ENCODE measurements around the gene NUCB2. TPM values are rescaled to one million over a fixed set of nuclear protein-coding genes. Genes with fewer than 3 reads are reported as not detected.
A peak's percentile ranks its signal among the peaks of the same experiment; 100 is the strongest.
"Not testable (repeated sequence)": the region's sequence is repeated elsewhere in the genome, so short reads cannot be mapped to it uniquely, and the experiment has no call there.

Gene NUCB2
- total and polyA plus RNA-seq, 9 donors, result 37.9 to 74.1 (median 45.2) TPM

DNA sequence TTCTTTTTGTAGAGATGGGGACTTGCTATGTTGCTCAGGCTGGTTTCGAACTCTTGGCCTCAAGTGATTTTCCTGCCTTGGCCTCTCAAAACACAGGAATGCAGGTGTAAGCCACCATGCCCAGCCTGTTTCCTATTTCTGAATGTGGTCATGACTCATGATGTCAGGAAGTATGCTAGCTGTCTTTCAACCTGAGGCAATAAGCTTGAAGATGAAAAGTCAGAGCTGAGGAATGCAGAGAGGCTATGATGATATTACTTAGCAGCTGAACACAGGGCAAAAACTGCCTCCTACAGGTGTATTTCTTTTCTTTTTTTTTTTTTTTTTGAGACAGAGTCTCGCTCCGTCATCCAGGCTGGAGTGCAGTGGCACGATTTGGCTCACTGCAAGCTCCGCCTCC, 9.0 kb upstream of the NUCB2 start:
- WGBS (ENCODE audit: insufficient coverage), result no CpG with 5 or more reads among the region's 5 CpGs
- H3K27ac ChIP-seq (ENCODE audit: low read length), result no peak overlapping the region
- H3K36me3 ChIP-seq (ENCODE audit: control insufficient read depth, insufficient read depth, low read length), result no peaks in the 10 kb centered on the region
- no peak overlapping the region for H3K4me3 ChIP-seq (ENCODE audit: low read length)
- no peaks in the 10 kb centered on the region for H3K9me3 ChIP-seq (replicated peaks; ENCODE audit: control insufficient read depth, low read depth, low read length)
- no peak for DNase-seq
- H3K27me3 ChIP-seq (ENCODE audit: control insufficient read depth, insufficient read depth, low read length), result no peaks in the 10 kb centered on the region
- no peaks in the 10 kb centered on the region for H3K4me1 ChIP-seq (ENCODE audit: control insufficient read depth, insufficient read depth, low read length)

DNA sequence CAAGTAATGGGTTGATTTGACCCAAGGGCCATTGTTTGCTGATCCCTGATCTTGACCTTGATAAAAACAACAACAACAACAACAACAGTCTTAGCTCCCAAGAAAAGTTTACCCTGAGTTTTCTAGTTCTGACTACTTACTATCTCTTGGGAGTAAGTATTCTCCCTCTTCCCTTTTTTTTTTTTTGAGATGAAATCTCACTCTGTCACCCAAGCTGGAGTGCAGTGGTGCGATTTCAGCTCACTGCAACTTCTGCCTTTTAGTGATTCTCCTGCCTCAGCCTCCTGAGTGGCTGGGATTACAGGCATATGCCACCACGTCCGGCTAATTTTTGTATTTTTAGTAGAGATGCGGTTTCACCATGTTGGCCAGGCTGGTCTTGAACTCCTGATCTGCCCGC, 8.0 kb upstream of the NUCB2 start:
- H3K27ac ChIP-seq (ENCODE audit: low read length); H3K27me3 ChIP-seq (ENCODE audit: control insufficient read depth, insufficient read depth, low read length); H3K4me3 ChIP-seq (ENCODE audit: low read length); DNase-seq; H3K9me3 ChIP-seq (replicated peaks; ENCODE audit: control insufficient read depth, low read depth, low read length); H3K36me3 ChIP-seq (ENCODE audit: control insufficient read depth, insufficient read depth, low read length); H3K4me1 ChIP-seq (ENCODE audit: control insufficient read depth, insufficient read depth, low read length): not testable (repeated sequence)
- no CpG with 5 or more reads among the region's 5 CpGs for whole genome bisulfite sequencing (ENCODE audit: insufficient coverage)

DNA sequence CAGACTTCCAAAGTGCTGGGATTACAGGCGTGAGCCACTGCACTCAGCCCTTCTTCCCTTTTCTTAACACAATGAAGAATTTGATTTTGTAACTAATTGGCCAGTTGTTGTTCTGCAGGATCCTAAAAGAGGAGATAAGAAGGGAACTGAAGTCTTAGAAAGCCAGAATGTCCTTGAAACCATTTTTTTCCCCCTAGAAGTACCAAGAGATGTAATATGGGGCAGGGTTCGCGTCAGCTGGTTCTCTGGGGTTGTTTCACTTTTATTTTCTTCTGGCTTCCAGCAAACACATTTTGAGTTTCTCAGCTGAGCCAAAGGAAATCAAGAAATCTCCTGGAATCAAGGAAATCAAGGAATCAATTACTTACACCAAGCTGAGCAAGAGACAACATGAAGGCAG, 7.6 kb upstream of the NUCB2 start:
- H3K4me3 ChIP-seq (ENCODE audit: low read length), result no peak overlapping the region
- no peak for DNase-seq
- no peaks in the 10 kb centered on the region for H3K27me3 ChIP-seq (ENCODE audit: control insufficient read depth, insufficient read depth, low read length)
- H3K4me1 ChIP-seq (ENCODE audit: control insufficient read depth, insufficient read depth, low read length), result no peaks in the 10 kb centered on the region
- no peak overlapping the region for H3K27ac ChIP-seq (ENCODE audit: low read length)
- no CpG with 5 or more reads among the region's 3 CpGs for WGBS (ENCODE audit: insufficient coverage)
- H3K36me3 ChIP-seq (ENCODE audit: control insufficient read depth, insufficient read depth, low read length), result no peaks in the 10 kb centered on the region
- no peaks in the 10 kb centered on the region for H3K9me3 ChIP-seq (replicated peaks; ENCODE audit: control insufficient read depth, low read depth, low read length)

DNA sequence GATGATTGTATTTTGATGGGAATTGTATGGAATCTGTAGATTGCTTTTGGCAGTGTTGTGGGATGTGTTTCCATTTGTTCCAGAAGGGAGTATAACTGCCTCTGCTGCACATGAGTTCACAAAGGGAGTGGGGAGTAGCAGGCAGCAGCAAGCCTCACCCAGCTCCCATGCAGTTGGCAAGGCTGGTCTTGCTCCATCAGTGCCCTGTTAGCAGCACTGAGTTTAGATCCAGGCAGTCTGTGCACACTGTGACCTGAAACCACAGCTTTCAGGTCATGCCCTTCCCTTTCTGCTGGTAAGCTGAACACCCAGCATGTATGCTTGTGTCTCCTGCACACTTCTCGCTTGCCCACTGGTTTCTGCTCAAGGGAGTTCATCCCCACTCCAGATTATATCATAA, 3.7 kb upstream of the NUCB2 start:
- no CpG with 5 or more reads among the region's 1 CpG for WGBS (ENCODE audit: insufficient coverage)
- H3K4me1 ChIP-seq (ENCODE audit: control insufficient read depth, insufficient read depth, low read length), result peaks cover 6% of the 10 kb centered on the region
- no peaks in the 10 kb centered on the region for H3K27me3 ChIP-seq (ENCODE audit: control insufficient read depth, insufficient read depth, low read length)
- H3K36me3 ChIP-seq (ENCODE audit: control insufficient read depth, insufficient read depth, low read length), result no peaks in the 10 kb centered on the region
- no peak overlapping the region for H3K27ac ChIP-seq (ENCODE audit: low read length)
- H3K9me3 ChIP-seq (replicated peaks; ENCODE audit: control insufficient read depth, low read depth, low read length), result no peaks in the 10 kb centered on the region
- DNase-seq, result no peak
- H3K4me3 ChIP-seq (ENCODE audit: low read length), result no peak overlapping the region

DNA sequence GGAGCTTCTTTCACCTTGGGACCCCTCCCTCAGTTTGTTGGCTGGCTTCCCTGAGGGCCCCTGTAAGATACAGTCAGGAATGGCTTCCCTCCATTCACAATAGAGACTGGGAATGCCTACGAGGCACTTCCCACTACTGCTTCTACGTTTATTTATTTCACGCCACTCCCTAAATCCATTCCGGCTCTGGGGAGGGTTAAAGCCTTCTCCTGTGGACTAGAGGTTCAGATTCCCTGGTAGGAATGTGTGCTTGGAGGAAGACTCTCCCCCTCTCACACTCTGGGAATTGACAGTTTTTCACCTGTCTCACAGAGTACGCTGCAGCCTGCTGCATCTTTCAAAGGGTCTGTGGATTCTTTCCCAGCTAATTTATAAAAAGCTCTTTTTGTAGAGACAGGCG, 3.3 kb upstream of the NUCB2 start:
- H3K27ac ChIP-seq (ENCODE audit: low read length), result no peak overlapping the region
- no peak overlapping the region for H3K4me3 ChIP-seq (ENCODE audit: low read length)
- DNase-seq, result no peak
- no peaks in the 10 kb centered on the region for H3K36me3 ChIP-seq (ENCODE audit: control insufficient read depth, insufficient read depth, low read length)
- H3K9me3 ChIP-seq (replicated peaks; ENCODE audit: control insufficient read depth, low read depth, low read length), result no peaks in the 10 kb centered on the region
- H3K4me1 ChIP-seq (ENCODE audit: control insufficient read depth, insufficient read depth, low read length), result peaks cover 6% of the 10 kb centered on the region
- no peaks in the 10 kb centered on the region for H3K27me3 ChIP-seq (ENCODE audit: control insufficient read depth, insufficient read depth, low read length)
- 40% methylated on average over 1 of the region's 6 CpGs for WGBS (ENCODE audit: insufficient coverage)

DNA sequence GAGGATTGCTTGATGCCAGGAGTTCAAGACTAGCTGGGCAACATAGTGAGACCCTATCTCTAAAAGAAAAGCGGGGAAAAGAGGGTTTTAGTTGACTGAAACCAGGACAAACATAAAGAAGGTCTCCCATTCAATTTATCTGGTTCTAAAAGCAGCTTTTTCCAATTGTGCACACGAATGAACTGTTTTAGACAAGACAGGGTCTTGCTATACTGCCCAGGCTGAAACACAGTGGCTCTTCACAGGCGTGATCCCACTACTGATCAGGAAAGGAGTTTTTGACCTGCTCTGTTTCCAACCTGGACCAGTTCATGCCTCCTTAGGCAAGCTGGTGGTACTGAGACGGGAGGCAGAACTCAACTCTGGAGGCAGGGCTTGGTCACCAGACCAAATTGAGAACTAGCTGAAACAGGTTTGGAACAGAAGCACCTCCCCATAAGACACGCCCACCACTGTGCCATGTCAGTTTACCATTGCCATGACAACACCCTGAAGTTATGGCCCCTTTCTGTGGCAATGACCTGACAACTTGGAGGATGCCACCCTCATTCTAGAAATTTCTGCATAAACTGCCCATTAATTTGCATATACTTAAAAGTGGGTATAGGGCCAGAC, 2.8 kb upstream of the NUCB2 start:
- H3K4me1 ChIP-seq (ENCODE audit: control insufficient read depth, insufficient read depth, low read length), result peaks cover 6% of the 10 kb centered on the region
- DNase-seq, result no peak
- 78% methylated on average over 3 of the region's 5 CpGs for WGBS (ENCODE audit: insufficient coverage)
- H3K27ac ChIP-seq (ENCODE audit: low read length), result no peak overlapping the region
- no peak overlapping the region for H3K4me3 ChIP-seq (ENCODE audit: low read length)
- H3K9me3 ChIP-seq (replicated peaks; ENCODE audit: control insufficient read depth, low read depth, low read length), result no peaks in the 10 kb centered on the region
- H3K27me3 ChIP-seq (ENCODE audit: control insufficient read depth, insufficient read depth, low read length), result no peaks in the 10 kb centered on the region
- H3K36me3 ChIP-seq (ENCODE audit: control insufficient read depth, insufficient read depth, low read length), result no peaks in the 10 kb centered on the region

DNA sequence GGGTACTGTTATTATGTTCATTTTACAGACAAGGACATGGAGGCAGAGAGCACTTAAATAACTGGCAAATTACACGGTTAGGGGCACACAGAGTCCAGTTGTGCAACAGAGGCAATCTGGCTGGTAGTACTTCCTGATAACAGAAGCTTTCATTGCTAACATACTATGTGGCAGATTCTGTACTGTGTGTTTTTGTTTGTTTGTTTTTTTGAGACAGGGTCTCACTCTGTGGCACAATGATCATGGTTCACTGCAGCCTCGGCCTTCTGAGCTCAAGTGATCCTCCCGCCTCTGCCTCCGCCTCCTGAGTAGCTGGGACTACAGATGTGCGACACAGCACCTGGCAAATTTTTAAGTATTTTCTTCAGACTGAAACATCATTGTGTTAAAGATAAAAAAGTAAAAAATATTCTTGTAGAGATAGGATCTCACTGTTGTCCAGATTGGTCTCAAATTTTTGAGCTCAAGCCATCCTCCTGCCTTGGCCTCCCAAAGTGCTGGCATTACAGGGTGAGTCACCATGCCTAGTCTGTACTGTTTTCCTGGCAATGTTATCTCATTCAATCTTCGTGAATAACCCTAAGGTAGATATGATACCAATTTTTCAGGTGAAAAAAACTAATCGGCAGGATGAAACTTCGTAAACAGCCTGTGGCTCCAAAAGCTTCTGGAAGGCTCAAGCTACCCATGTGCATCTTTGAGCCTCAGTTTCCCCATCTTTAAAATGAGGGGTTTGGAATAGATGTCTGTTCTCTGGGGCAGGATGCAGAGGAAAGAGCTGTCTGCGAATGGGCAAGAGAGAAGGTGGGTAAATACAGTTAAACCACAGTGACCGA, 921 bp upstream of the NUCB2 start:
- H3K36me3 ChIP-seq (ENCODE audit: control insufficient read depth, insufficient read depth, low read length), result no peaks in the 10 kb centered on the region
- no peak for DNase-seq
- no peaks in the 10 kb centered on the region for H3K27me3 ChIP-seq (ENCODE audit: control insufficient read depth, insufficient read depth, low read length)
- 36% methylated on average over 3 of the region's 10 CpGs for WGBS (ENCODE audit: insufficient coverage)
- no peaks in the 10 kb centered on the region for H3K9me3 ChIP-seq (replicated peaks; ENCODE audit: control insufficient read depth, low read depth, low read length)
- peak overlapping the region; percentile 80 for H3K4me3 ChIP-seq (ENCODE audit: low read length)
- peaks cover 6% of the 10 kb centered on the region for H3K4me1 ChIP-seq (ENCODE audit: control insufficient read depth, insufficient read depth, low read length)
- H3K27ac ChIP-seq (ENCODE audit: low read length), result peak overlapping the region; percentile 96

DNA sequence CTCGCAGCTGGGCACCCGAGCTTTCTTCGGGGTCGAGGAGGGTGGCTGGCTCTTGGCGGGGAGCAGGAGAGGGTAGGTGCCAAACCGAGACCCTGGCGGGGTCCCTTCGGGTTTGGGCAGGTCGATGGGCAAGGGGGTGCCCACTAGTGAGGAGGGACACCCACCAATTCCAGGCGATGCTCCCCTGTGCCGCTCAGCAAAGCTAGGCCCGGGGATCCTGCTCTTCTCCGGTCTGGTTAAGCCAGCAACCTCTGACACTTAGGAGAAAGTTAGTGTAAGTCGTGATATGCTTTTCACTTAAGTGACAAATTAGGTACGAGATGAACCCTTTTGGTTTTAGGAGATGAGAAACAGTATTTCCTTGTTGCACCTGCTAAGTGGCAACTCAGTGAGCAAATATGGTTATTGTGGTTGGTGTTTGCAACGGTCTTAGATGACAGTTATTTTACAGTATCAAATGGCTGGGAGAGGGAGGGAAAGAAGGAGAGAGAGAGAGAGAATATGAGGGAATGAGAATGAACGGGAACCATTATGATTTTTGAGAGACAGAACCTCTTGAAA, 565 bp downstream of the NUCB2 start:
- H3K36me3 ChIP-seq (ENCODE audit: control insufficient read depth, insufficient read depth, low read length), result no peaks in the 10 kb centered on the region
- H3K27ac ChIP-seq (ENCODE audit: low read length), result peak overlapping the region; percentile 81
- no peaks in the 10 kb centered on the region for H3K9me3 ChIP-seq (replicated peaks; ENCODE audit: control insufficient read depth, low read depth, low read length)
- WGBS (ENCODE audit: insufficient coverage), result 1% methylated on average over 10 of the region's 17 CpGs
- peak; percentile 66 for DNase-seq
- H3K27me3 ChIP-seq (ENCODE audit: control insufficient read depth, insufficient read depth, low read length), result no peaks in the 10 kb centered on the region
- H3K4me3 ChIP-seq (ENCODE audit: low read length), result peak overlapping the region; percentile 80
- H3K4me1 ChIP-seq (ENCODE audit: control insufficient read depth, insufficient read depth, low read length), result peaks cover 6% of the 10 kb centered on the region

DNA sequence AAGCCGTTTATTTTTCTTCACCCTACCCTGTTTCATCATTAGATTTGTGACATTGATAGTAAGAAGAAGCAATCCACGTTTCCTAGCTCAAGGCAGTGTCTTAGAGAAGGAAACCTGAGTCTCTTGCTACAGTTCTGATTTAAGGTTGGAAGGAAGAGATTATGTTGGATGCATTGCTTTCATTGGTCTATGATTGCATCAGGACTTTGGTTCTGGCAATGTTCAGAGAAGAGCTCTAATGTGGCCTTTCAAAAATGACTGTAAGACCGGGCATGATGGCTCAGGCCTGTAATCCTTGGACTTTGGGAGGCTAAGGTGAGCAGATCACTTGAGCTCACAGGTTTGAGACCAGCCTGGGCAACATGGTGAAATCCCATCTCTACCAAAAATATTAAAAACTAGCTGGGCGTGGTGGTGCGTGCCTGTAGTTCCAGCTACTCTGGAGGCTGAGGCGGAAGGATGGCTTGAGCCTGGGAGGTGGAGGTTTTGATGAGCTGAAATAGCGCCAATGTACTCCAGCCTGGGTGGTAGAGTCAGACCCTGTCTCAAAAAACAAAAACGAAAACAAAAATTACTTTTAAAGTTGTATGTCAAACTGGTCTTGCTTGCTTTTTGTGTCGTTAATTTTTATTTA, 4.1 kb downstream of the NUCB2 start:
- H3K36me3 ChIP-seq (ENCODE audit: control insufficient read depth, insufficient read depth, low read length), result peaks cover 3% of the 10 kb centered on the region
- no peaks in the 10 kb centered on the region for H3K27me3 ChIP-seq (ENCODE audit: control insufficient read depth, insufficient read depth, low read length)
- H3K4me1 ChIP-seq (ENCODE audit: control insufficient read depth, insufficient read depth, low read length), result peaks cover 6% of the 10 kb centered on the region
- WGBS (ENCODE audit: insufficient coverage), result 100% methylated on average over 1 of the region's 9 CpGs
- no peak overlapping the region for H3K27ac ChIP-seq (ENCODE audit: low read length)
- DNase-seq, result no peak
- H3K9me3 ChIP-seq (replicated peaks; ENCODE audit: control insufficient read depth, low read depth, low read length), result no peaks in the 10 kb centered on the region
- H3K4me3 ChIP-seq (ENCODE audit: low read length), result no peak overlapping the region

DNA sequence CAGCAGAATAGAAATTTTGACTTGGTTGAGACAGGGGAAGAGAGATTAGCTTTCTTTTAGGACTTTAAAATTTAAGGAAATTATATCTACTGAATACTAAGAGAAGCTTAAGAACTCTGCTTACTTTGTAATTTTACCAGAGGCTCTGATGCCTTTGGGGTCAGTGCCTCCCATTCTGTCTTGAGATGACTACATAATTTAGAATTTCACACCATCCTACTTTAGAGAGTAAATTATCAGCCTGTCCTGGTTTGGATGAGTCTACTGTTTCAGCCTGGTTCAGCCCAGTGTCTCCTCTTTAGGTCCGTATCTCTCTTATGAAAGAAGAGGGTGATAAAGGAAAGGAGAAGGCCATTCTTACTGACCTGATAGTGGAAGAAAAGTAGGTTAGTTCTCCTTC, 9.8 kb downstream of the NUCB2 start:
- peaks cover 14% of the 10 kb centered on the region for H3K36me3 ChIP-seq (ENCODE audit: control insufficient read depth, insufficient read depth, low read length)
- H3K27me3 ChIP-seq (ENCODE audit: control insufficient read depth, insufficient read depth, low read length), result no peaks in the 10 kb centered on the region
- DNase-seq, result no peak
- no peaks in the 10 kb centered on the region for H3K4me1 ChIP-seq (ENCODE audit: control insufficient read depth, insufficient read depth, low read length)
- no peak overlapping the region for H3K27ac ChIP-seq (ENCODE audit: low read length)
- no peaks in the 10 kb centered on the region for H3K9me3 ChIP-seq (replicated peaks; ENCODE audit: control insufficient read depth, low read depth, low read length)
- H3K4me3 ChIP-seq (ENCODE audit: low read length), result no peak overlapping the region
- no CpG with 5 or more reads among the region's 1 CpG for WGBS (ENCODE audit: insufficient coverage)

All from muscle of leg (tissue), 11 donors.